Cardiac septum (tissue), 1 donor: ENCODE measurements around the gene SEC16A. TPM values are rescaled to one million over a fixed set of nuclear protein-coding genes. Genes with fewer than 3 reads are reported as not detected.

Experiments
- DNase-seq: peaks from one replicate; pipeline ENCODE4 v3.0.0-alpha.2; 2020; ENCODE audit warnings: low spot score
- intact Hi-C: fragments of 100-400 bp; cut with DNase I; formaldehyde crosslinking; loops from one replicate; pipeline ENCODE4 v1.14.0; 2022
- long read RNA-seq: library from polyadenylated mRNA; unstranded; transcript quantifications from one replicate; pipeline ENCODE4 v2.0.0, GENCODE V29; 2021
- total RNA-seq: library from RNA; stranded (reverse); fragmentation: NEBNext Ultra II Directional; extraction: Animal tissue kit (Norgen Biotek cat#: 25700); gene quantifications from one replicate; pipeline ENCODE4 v1.2.1, GENCODE V29; 2021
- donor health status: DM: no; HTN: no; CAD: no.

The SEC16A gene, protein sequence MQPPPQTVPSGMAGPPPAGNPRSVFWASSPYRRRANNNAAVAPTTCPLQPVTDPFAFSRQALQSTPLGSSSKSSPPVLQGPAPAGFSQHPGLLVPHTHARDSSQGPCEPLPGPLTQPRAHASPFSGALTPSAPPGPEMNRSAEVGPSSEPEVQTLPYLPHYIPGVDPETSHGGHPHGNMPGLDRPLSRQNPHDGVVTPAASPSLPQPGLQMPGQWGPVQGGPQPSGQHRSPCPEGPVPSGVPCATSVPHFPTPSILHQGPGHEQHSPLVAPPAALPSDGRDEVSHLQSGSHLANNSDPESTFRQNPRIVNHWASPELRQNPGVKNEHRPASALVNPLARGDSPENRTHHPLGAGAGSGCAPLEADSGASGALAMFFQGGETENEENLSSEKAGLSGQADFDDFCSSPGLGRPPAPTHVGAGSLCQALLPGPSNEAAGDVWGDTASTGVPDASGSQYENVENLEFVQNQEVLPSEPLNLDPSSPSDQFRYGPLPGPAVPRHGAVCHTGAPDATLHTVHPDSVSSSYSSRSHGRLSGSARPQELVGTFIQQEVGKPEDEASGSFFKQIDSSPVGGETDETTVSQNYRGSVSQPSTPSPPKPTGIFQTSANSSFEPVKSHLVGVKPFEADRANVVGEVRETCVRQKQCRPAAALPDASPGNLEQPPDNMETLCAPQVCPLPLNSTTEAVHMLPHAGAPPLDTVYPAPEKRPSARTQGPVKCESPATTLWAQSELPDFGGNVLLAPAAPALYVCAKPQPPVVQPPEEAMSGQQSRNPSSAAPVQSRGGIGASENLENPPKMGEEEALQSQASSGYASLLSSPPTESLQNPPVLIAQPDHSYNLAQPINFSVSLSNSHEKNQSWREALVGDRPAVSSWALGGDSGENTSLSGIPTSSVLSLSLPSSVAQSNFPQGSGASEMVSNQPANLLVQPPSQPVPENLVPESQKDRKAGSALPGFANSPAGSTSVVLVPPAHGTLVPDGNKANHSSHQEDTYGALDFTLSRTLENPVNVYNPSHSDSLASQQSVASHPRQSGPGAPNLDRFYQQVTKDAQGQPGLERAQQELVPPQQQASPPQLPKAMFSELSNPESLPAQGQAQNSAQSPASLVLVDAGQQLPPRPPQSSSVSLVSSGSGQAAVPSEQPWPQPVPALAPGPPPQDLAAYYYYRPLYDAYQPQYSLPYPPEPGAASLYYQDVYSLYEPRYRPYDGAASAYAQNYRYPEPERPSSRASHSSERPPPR (N-terminal part only)
- total RNA-seq, result 33.7 TPM
- long read RNA-seq, partial matches to known transcripts, result 11 of 41 reads
- long read RNA-seq, other reads (novel, unspliced or antisense), result 29 of 41 reads

DNA sequence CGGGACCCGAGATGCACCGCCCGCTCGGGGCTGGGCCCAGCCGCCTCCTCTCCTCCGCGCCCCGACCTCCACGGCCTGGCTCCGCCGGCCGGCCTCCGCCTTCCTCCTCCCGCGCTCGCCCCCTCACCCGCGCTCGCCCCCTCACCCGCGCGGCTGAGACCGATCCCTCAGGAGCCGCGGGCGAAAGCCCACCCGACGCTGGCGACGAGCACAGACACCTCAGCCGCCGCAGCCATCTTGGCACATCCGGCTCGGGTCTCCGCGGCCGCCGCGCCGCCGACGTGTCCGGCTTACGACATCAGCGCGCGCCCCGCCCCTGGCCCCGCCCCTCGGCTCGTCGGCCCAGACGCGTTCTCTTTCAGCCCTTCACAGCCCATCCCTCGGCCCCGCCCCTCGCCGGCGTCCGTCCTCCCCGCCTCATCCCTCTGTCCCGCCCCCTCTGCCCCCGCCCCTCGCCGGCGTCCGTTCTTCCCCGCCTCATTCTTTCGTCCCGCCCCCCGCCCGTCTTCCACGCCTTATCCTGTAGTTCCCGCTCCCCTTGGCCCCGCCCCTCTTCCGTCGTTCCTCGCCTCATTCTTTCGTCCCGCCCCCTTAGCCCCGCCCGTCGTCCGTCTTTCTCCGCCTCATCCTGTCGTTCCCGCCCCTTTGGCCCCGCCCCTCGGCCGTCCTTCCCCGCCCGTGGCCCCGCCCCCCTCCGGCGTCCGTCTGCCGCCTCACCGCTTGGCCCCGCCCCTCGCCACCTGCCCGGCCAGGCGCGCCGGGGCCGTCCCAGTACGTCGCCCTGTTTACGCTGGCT is at the start of gene SEC16A:
Gene SEC16A, minus strand, starts transcription at position 248 of the 796 bp plus-strand sequence. CDS start 5,425 bp downstream, outside the sequence.
- intact Hi-C loops, result no loop called here
- DNase-seq, result peak; percentile 100

DNA sequence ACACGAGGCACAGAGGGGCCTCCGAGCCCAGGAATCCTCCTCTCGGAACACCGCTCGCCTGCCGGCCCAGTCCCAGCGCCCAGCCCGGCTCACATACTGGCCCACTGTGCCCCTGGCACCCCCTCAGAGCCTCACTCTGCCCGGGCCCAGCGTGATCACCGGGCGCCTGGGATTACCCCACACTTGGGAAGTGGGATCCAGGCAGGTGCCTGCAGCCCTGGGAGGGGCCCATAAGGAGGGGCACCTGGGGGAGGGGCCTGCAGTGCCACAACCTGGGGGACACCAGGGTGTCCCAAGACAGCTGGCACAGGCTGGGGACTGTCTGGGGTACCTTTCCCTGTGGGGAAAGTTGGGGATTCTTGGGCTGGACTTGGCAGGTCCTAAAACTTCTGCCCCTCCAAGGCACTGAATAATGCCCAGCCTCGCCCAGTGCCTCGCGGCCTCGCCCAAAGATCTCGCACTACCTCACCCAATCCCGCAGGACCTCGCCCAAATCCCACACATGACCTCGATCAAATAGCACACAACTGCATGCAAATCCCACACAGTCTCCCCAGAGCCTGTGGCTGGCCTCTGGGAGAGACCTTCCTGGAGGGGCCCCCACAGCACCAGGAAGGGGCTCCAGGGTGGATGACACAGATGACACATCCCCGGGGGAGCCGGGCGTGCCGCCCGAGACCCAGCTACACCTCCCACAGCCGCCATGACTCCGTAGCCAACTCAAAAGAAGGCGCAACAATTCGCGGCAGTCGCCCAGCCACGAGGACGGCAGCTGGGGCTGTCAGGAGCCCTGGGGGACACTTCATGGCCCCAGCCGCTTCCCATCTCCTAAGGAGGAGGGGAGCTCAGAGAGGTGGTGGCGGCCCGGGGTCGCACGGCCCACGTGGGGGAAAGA is 49.3 kb upstream of the SEC16A start:
- intact Hi-C loops, result loop anchor here (2.0 kb wide), 1 partner anchor 19 kb away; no protein-coding TSS in a partner anchor
- DNase-seq, result no peak

DNA sequence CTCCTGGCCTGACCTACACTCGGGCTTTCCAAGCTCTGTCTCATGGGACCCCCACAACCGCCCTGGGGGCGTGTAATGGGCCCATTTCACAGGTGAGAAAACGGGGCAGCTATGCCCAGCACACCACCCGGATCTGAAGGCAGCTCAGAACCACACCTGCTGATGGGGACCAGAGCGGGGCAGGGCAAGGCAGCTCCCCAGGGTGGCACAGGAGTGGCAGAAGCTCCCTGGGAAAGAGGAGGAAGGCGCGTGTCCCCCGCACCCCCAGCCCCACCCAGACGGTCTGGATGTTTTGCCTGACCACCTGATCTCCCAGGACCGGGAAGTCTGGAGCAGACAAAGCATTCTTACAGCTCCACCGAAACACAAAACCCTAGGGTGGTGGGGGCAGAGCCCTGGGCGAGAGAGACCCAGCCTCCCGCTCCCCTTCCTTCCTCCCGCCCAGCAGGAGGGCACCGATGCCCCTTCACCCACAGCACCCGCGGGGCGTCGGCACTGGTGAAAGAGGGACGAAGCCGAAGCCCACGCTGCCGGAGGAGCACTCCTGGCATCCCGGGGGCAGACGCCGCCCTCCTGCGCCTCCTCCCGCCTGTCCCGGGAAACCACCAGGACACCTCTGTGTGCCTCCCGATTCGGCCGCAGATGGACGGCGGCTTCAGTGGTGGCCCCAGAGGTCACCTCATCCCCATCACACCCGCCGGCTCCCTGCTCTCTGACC is 48.5 kb upstream of the SEC16A start:
- DNase-seq, result no peak
- intact Hi-C loops, result no loop called here

- intact Hi-C loops, result no loop called here
- no peak for DNase-seq
These were observed 47.7 kb upstream of the SEC16A start for GRCh38 chr9:136530461-136531089.

- intact Hi-C loops, result no loop called here
- no peak for DNase-seq
These were observed 46.9 kb upstream of the SEC16A start for GRCh38 chr9:136529516-136530460.

- DNase-seq, result no peak
- intact Hi-C loops, result no loop called here
These were observed 46.0 kb upstream of the SEC16A start for GRCh38 chr9:136528716-136529341.

DNA sequence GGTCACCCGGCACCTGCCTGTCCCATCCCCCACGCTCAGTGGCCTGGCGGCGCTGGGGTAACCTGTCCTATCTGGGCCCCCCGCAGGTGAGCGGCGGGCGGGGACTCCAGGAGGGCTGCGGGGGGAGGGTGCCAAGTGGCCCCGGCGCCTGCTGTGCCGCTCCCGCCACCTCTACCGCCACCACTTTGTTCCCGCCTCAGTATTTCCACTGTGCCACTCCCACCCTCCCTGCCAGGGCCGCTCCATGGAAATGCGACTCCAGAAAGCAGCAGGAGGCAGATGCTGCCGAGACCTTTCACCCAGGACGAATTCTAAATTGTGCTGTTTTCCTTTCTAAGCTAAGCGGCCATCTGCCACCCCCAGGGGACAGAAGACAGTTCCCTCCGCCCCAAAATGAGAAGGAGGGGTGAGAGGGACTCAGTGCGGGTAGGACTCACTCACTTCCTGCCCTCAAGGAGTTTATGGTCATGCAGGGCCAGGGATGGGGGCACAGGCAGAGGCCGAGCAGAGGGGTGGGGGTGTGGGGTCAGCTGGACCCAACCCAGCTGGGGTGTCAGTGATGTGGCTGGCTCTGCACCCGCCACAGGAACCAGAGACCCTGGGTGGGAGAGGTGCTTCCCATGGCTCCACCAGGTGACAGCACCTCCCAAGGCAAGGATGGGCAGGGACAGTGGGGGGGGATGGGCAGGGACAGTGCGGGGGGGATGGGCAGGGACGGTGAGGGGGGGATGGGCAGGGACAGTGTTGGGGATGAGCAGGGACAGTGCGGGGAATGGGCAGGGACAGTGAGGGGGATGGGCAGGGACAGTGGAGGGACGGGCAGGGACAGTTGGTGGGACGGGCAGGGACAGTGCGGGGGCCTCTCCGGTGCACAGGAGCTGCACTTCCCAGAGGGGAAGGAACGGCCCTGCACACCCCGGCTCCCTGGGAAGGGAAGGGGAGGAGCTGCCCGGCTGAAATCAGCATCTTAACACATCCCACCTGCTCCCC is 45.2 kb upstream of the SEC16A start:
- DNase-seq, result no peak
- intact Hi-C loops, result no loop called here

GRCh38 chr9:136527131-136527530 is 44.3 kb upstream of the SEC16A start:
- DNase-seq, result no peak
- intact Hi-C loops, result no loop called here

- DNase-seq, result no peak
- intact Hi-C loops, result no loop called here
These were observed 43.8 kb upstream of the SEC16A start for GRCh38 chr9:136526625-136527066.

DNA sequence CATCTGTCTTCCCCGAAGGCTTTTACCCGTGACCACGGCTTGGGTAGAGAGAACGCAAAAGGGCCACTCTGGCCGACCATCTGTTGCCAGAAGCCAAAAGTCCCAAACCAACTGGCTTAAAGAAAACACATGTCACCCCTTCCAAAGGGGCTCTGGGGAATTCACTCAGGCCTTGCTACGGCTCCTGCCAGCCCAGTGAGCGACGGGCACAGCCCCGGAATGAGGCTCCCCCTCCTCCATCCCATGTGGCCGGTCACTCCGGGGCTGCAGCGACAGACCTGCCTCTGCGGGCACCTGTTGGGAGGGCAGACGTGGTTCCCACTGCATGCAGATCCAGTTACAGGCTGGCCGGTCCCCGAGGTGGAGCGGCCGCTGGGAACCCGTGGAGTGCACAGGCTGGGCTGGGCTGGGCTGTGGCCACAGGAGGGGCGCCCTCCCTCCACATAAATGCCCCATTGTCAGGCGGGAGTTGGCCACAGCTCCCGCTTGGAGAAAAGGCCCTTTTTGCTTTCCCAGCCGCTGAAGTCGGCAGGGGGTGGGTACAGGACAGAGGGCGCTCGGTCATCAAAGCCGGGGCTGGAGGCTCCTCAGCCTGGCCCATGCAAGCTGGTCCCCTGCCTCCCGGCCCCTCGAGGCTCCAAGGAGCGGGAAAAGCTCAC is 43.1 kb upstream of the SEC16A start:
- intact Hi-C loops, result no loop called here
- peak; percentile 82 for DNase-seq

DNA sequence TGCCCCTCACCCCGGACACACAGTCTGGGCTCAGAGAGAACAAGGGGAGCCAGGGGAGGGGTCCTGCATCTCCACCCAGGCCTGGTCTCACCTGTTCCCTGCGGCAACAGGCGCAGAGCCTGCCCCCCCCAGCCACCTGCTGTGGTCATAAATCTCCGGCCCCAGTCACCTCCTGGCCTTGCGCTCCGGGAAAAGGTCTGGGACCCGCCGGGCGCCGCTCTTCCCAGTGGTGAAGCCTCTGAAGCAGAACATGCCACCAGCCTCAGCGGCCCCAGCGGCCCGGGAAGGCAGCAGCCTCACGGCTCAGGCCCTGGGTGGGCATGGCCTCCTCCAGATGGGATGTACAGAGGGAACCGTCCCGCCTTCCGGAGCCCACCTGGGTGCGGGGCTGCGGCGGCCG is 42.4 kb upstream of the SEC16A start:
- no peak for DNase-seq
- intact Hi-C loops, result no loop called here

DNA sequence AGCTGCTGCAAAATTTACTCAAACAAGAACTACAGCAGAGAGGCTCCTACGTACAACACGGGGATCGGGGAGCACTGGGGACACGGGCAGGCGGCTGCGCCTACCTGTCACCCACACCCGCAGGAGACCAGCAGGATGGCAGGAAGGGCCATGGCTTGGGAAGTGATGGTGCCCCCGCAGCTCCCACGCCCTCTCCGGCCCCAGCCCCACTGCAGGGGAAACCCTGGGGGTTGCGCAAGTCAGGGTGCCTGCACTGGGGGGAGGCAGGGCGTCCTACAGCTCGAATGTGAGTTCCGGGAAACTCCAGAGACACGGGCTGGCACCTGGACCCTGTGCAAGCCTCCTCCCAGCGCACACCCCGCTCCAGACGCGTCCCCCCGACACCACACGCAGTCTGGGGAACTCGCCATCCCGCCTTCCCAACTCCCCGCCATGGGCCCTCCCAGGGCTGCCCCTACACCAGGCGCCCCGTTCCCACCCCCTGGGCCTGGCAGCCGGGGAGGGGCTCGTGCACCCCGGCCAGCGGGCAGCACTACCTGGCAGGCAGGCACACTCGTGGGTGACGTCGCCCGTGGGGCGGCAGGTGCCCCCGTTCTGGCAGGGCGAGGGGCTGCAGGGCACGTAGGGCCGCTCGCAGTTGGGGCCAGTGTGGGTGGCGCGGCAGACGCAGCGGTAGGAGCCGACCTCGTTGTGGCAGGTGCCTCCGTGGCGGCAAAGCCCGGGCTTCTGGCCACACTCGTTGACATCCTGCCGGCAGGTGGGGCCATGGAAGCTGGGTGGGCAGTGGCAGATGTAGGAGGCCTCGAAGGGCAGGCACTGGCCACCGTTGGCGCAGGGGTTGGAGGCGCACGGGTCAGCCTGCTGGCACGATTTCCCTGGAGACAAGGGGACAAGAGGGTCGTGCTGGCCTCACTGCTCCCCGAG is 39.7 kb upstream of the SEC16A start:
- intact Hi-C loops, result no loop called here
- DNase-seq, result no peak

DNA sequence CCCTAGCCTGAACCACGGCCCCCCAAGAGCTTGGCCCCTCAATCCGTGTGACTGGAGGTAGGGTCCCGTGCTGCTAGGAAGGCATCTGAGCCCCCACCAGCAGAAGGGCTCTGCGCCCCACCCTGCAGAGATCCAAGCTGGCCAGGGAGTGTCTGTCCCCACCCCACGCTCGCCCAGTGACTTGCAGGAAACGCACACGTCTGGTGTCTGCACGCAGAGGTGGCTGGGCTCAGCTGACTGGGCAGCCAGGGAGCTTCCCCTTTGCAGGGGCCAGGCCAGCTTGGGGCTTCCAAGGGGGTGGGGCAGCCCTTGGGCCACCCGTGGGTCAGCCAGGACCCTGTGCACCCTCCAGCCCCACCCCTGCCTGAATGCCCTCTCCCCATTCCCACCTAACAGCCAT is 38.7 kb upstream of the SEC16A start:
- intact Hi-C loops, result no loop called here
- DNase-seq, result no peak
